GDM1 (cell line): ENCODE measurements around the gene ARHGDIA.
"Not testable (repeated sequence)": the region's sequence is repeated elsewhere in the genome, so short reads cannot be mapped to it uniquely, and the experiment has no call there.

Experiments
- DNase-seq: peaks from one replicate; lab custom pipeline; 2025; lab: John Stamatoyannopoulos, UW

Gene ARHGDIA

DNA sequence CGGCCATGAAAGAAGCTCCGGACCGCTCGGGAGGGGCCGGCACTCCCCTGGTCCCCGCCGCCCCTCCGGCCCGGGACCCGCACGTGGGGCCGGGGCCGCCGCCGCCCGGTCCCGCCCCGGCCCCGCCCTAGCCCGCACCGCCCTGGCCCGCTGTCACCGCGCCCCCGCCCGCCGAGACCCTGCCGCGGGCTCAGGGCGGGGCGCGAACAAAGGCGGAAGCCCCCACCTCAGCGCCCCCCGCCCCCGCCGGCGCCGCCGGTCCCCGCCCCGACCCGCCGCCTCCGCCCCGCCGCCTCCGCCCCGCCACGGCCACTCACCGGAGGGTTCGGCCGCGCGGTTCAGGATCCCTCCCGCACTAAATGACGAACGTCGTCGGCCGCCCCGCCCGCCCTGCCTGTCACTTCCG lies at the start of gene ARHGDIA:
ARHGDIA (minus strand) TSS at position 357 of the 406 bp plus-strand sequence. CDS start 1,407 bp downstream, outside the sequence.
- DNase-seq = no peak

DNA sequence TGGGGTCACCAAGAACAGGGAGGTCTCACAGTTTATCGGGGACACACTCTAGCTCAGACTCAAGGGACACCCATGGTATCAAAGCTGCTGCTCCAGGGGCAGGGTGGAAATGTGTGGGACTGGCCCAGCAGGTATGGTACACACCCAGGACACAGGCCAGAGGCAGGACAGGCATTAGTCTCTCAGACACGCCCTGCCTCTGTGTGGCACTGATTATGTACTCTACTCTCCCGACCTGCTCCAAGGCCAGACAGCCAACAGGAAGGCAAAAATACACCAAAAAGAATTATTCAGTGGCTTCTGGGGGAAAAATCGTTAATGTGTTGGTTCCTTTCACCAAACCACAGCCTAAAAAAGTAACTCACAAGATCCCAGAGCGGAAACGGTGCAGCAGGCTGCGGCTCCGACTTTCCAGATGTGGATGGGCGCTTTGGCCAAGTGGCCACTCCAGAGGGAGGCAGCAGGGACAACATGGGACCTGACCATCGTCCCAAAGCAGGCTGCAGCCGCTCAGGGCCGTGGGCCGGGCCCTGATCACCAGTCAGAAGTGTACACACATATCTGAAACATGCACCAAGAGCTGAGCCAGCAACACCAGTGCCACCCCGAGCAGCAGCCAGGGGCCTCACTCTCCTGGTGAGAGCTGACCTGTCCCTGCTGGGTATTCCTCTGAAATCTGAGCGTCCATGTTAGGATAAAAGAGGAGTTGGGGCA lies 47.9 kb upstream of the ARHGDIA start:
- peak; percentile 20 for DNase-seq

DNA sequence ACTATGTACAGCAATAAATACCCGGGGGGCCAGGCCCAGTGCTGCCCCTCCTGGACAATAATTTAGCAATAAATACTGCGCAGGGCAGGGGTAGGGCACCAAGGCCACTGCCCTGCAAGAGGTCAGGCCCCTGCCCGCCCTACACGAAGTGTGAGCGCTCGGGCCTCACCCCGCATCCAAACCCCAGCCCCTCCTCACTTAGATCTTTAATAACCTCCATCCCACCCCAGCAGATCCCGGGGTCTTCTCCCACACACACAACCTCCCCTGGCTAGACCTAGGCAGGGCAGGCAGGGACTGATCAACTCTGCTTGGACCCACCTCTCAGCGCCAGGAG lies 47.2 kb upstream of the ARHGDIA start:
- DNase-seq = not testable (repeated sequence)

DNA sequence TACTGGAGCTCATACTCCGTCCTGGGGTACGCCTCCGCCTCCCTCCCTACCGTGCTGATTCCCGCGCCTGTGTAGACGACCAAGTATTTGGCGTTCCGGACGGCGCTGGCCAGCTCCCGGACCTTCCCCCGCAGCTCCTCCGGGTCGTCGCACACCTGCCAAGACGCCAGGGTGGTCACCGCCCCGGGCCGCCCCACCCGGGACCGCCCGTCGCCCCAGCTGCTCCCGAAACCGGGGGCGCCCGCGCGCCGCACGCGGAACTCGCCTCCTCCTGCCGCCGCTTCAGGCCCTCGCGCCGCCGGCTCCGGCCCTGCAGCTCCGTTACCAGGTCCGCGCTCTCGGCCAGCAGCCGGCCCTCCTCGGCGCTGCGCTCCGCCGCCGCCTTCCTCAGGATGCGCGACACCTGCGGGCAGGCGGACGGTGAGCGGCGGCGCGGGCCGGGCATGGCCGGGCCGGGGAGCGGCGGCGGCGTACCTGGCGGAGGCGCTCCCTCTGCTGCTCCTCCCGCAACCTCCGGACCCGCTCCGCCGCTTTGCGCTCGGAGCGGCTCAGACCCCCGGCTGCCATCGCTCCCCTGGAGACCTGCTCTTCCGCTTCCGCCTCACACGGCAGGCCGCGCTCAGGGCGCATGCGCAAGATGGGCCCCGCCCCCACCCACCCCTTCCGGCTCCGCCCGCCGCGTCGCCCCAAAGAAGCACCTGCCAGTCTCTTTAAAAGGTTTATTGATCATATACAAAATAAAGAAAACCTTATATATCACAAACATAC lies 46.6 kb upstream of the ARHGDIA start, which contains the start of gene SIRT7:
SIRT7 (minus strand) TSS at position 612 of the 768 bp plus-strand sequence; CDS start at position 567, 45 bp downstream.
- peak; percentile 68 for DNase-seq

DNA sequence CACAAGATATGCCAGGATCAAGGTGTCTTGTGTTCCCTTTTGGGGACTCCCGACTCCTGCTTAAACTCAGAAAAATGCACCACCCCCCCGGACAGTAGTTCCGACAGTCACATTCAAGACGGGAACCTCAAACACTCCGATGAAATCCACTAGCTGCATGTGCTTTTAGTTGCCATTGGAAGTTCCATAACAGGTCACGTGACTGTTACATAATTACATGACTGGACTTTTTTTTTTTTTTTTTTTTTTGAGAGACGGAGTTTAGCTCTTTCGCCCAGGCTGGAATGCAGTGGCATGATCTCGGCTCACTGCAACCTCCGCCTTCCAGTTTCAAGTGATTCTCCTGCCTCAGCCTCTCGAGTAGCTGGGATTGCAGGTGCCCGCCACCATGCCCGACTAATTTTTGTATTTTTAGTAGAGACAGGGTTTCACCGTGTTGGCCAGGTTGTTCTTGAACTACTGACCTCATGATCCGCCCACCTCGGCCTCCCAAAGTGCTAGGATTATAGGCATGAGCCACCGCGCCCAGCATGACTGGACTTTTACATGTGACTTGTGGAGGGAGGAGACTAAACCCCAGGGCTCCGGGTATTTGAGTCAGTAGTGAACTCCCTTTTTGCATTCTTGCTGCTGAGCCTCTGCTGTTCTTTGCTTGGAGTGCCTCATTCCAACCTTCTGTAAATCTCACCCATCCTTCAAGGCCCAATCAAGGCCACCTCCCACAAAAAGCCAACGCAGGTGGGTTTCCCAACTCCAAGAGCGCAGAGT lies 45.3 kb upstream of the ARHGDIA start:
- DNase-seq = no peak

DNA sequence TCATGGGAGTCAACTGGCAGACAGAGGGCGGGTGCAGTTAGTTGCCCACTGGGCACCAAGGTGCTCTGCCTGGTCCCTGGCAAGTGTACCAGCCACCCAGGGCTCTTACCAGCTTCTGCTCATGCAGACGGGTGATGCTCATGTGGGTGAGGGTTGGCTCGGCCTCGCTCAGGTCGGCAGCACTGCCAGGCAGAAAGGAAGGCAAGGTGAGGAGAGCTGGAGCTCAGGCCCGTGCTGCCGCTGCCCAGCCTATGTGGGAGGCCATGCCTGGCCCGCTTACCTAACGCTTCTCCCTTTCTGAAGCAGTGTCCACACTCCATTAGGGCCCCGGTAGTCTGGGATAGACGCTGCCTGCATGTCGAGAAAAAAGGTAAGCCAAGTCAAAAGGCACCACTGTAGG lies 44.2 kb upstream of the ARHGDIA start:
- no peak for DNase-seq

DNA sequence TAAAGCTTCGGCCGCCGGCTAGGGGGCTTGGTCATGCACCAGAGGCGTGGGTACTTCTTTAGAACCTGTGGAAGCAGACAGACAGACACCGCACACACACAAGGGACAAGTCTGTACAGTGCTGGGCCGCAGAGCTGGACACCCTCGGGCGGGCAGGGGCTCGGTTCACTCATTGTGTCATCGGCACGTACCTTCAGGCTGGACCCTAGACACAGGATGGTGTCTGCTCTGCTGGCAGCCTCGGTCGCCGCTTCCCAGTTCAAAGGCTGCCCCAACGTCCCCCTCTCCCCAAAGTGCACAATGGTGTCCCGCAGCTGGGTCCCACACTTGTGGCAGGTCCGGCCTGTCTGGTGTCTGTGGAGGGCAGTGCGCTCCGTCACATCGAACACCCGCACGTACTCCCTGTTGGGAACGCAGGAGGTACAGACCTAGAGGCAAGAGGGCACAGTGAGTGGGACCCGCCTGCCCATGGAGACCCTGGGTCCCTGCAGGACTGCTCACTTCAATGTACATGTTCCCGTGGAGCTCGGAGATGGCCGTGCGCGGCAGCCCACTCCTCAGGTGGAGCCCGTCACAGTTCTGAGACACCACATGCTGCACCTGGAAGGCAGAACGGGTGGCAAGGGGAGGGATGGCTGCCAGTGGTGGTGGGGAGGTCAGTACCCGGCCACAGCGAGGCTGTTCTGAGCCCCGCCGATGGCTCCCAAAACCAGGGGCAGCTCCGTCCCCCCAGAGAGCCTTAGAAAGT lies 43.1 kb upstream of the ARHGDIA start:
- no peak for DNase-seq

DNA sequence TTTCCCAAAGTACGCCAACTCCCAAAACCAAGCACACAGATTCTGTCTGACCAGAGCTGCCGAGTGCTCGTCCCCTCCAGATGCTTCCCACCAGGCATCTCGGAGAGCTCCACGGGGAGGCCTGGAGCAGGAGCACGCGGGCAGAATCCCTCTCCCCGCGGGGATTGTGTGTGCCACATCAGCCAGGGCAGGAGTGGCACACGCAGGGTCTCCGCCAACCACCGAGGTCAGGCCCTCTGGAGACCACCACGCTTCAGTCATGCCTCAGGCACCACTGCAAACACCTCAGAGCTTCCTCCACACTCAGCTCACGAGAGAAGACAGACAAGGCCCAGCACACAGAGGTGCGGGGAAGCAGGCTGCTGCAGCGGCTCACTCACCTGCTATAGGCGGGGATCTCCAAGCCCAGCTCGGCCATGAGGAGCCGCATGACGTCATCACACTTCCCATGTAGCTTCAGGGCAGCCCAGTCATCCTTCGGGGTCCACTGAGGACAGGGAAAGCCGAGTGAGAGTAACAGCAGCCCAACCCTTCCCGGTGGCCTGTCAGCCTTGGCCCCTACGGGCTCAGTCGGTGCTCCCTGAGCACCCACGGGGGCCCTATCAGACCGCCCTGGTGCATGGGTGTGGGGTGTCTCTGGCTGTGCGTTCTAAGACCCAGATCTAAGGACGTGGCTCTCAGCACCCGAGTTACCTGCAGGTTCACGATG lies 42.4 kb upstream of the ARHGDIA start:
- DNase-seq = no peak

DNA sequence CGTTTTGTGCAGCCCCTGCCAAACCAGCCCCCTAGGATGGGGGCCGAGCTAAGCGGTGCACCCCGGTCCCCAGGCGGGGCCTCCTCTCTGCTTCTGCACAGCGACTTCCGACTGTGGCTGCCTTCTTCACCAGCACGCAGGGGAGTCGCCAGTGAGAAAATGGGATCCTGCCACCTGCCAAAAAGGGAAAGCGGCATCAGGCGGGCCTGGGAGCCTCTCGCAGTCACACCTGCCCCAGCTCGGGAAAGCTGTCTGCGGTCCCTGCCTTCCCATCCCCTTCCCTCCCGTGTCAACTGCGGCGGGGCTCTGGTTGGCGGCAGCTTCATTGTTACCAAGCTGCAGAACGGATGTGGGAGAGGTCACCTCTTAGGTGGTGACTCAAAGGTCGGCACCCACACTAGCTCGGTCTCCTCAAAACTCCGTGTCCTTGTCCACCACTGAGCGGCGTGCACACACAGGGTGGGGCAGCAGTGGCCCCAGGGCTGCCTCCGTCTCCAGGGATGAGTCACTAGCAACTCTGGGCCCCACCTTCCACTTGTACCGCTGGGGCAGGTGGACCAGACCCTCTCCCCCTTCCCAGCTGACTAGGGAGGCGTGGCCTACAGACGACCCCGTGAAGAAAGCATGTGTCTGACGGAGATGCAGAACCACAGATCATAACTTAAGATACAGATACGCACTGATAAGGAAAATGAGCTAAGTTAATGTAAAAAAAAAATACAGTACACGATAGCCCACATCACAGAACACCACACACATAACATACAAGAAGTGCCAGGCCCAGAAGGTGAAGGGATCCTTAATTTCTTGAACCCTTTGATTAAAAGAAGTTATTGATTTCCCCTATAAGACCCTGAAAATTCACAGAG lies 41.5 kb upstream of the ARHGDIA start:
- DNase-seq = no peak

DNA sequence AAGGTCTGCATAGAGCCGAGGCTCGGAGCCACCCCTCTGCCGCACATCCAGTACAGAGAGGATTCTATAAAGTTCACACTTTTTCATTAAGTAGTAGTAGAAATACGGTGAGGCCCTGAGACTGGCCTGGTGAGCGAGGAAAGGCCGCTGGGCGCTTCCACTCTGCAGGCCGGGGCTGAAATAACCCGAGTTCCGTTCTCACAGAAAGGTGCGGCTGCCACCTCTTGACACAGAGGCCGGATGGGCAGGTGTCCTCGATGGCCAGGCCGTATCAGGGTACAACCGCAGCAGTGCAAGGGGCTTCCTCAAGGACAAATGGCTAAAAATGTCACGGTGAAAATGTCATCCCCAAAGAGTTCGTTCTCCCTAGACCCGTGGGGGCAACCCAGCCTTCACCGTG lies 40.8 kb upstream of the ARHGDIA start:
- DNase-seq = no peak

DNA sequence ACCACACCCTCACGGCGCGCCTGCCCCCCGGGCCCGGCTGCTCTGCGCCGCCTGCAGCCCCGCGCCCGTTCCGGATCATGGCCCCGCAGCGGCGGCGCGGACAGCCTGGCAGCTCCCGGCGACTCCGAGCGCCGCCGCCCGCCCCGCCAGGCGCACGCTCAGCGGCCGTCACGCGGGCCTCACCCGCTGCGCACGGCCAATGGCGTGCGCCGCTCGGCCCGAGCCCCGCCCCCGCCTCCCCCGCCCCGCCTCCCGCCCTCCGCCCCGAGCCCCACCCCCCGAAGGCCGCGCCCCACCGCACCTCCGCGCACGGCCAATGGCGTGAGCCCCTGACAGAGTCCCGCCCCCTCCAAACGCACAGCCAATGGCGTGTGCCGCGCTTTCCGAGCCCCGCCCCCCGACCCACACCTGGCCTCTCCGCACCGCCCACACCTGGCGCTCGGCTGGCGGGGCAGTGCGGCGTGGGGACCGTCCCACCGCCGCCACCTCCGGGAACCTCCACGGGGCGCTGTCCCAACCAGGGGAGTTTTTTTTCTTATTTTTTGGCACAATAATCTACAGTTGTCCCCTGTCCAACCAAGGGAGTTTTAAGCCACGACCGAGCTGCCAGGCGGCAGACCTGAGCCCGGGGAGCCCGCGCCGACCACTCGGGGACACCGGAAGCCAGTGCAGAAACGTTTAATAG lies 40.3 kb upstream of the ARHGDIA start, which contains the start of gene PCYT2:
PCYT2 (minus strand) TSS at position 123 of the 685 bp plus-strand sequence; CDS start at position 79, 44 bp downstream.
- peak; percentile 72 for DNase-seq

DNA sequence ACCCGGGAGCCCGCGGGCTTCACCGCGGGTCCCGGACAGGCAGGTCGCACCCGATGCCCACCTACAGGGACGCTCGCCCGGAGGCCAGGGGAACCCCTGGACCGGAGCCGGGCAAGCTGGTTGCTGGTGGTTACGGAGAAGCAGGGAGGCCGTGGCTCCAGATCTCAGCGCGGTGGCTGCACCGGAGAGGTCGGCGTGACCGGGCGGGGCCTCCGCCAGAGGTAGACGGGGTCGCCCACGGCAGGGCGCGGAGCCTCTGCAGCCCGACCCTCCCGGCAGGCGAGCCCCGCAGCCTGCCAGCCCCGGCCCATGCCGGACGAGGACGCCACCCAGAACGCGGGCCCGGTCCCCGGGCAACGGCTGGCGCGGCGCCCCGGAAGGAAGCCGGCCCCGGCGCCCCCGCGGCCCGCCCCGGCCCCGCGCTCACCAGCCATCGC lies 39.7 kb upstream of the ARHGDIA start:
- no peak for DNase-seq

DNA sequence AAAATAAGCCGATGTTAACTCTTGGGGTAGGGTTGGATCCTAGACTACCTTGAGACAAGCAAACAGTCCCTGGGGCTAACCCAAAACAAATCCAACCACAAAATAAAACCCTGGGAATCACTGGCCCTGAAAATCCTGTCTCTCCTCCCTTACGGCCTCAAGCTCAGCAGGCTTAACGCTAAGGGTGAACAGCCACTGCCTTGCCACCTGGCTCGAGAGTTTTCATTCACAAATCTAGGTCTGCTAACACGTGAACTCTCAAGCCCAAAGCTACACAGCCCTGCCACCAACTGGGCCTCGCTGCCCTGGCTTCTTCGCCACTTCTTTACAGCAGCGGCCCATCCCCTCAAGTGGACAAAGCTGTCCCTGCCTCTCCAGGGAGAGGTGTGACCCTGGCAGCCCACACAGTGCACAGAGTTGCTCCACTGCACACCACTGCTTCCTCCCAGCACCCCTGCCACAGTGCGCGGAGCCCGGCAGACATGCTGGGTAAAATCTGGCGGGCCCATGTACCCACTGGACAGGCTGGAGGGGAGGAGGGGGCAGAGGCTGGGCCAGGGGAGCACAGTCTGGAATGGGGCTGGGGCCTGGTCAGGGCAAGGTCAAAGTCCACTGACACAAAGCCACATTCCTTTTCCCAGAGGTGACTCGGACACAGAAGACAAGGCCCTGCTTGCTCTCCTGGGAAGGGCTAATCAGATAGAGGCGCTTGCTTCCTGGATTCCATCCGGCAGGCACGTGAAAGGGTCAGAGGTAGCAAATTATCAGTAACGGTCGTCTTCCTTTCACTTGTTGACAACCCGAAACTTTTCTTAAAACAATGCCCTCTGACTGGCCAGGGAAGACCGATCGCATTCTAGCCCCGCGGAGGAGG lies 39.1 kb upstream of the ARHGDIA start:
- DNase-seq = no peak

DNA sequence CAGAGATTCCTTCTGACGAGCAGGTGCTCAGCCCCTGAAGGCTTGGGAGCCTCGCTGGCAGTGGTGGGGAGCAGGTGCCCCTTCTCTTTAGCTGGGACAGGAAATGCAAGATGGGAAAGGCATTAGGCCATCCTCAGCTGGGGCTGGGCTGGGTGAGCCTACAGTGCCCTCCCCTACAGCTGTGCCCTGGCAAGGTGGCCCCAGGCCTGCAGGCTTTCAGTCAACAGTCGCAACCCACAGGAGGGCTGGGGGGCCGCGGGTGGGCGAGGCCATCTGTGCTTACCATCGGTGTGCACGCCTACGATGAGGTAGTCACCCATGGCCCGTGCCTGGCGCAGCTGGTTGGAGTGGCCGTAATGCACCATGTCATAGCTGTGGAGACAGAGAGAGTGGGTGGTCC lies 38.1 kb upstream of the ARHGDIA start:
- DNase-seq = no peak

DNA sequence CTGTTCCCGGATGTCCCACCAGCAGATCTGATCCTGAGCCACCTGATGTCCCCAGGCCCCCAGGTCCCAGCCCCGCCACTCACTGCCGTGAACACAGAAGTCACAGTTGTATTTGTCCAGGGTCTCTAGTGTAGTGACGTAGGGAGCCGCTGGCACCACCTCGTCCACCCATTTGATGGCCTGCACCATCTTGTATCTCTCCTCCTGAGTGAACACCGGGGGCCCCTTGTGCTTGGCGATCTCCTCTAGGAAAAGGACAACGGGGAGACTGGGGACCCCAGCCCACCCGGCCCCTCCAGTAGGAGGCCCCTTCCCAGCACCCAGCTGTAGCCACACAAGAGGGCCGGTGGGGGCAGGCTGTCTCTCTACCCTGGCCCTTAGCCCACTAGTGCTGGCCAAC lies 37.7 kb upstream of the ARHGDIA start:
- no peak for DNase-seq

DNA sequence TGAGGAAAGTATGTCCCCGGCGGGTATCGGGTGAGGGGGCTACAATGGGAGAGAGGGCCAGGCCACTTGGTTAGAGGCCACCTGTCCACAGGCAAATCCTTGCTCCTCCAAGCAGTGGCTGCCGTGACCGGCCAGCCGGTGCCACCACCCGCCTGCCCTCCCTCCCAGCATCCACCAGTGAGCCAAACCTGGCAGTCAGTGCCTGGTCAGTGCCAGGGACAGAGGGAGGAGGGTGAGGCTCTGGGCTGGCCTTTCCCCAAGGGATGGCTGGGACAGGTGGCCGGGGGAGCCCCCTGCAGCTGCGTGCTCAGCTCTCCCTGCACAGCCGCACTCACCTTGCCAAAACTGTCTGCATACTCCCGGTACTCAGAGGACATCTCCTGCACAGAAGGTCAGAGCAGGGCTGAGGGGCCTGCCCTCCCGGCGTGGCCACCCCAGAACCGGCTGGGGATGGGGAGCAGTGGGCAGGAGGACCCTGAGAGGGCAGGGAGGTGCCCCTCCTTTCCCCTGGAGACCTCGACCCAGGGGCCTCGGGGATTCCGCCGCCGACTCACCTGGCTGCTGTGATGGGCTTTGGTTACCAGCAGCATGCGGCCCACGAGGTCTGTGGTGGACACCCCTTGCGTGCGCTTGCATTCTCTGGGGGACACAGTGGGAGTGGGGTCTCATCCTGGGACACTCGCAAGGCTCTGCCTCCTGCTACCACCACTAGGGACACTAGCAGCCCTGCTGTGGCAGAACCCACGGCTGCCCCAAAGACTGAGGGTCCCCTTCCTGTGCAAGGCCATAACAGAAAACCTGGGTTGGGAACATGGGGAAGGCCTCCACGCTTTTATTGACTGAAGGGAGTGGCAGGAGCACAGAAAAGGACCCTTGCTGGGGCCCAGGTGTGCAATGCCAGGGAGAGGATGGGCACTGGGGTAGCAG lies 36.3 kb upstream of the ARHGDIA start:
- no peak for DNase-seq

DNA sequence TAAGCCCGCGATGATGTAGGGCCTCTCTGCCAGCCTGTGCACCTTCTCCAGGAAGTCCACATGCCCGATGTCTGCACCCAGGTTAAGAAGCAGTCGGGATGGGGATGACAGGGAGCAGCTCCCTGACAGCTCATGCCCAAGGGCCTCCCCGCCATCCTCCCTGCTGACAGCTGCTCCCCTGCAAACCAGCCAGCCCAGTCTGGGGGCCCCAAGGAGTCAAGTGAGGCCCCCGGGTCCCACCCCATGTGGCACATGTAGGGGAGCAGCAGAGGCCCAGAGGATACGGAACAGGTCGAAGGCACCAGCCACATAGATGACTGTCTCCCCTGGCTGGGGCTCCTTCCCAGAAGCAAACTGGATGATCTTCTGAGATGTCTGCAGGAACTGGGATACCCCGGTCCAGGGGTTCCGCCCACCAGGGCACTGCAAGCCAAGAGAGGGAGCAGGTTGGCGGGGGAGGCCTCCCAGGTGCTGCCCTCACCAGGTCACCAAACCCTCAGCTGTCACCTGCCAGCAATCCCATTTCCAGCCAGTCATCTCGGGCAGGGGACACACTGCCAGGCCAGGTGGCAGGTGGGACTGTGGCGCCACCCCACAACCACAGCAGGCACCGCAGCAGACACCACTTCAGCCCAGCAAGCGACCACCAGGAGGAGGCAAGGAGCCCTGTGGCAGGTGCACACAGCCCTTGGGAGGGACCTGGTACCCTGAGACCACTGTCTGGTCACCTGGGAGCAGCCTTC lies 35.5 kb upstream of the ARHGDIA start:
- no peak for DNase-seq
